GM21529 (cell line): ENCODE measurements around the gene TBC1D24.
"Not testable (repeated sequence)": the region's sequence is repeated elsewhere in the genome, so short reads cannot be mapped to it uniquely, and the experiment has no call there.

Source experiments
- ATAC-seq: cut with Tn5 transposase; IDR thresholded peaks from one replicate; pipeline ENCODE4 v1.9.1; 2021; ENCODE audit not compliant: unreplicated experiment

The TBC1D24 gene

GRCh38 chr16:2529961-2530628 lies 55.2 kb downstream of the TBC1D24 start:
- no peak for ATAC-seq

DNA sequence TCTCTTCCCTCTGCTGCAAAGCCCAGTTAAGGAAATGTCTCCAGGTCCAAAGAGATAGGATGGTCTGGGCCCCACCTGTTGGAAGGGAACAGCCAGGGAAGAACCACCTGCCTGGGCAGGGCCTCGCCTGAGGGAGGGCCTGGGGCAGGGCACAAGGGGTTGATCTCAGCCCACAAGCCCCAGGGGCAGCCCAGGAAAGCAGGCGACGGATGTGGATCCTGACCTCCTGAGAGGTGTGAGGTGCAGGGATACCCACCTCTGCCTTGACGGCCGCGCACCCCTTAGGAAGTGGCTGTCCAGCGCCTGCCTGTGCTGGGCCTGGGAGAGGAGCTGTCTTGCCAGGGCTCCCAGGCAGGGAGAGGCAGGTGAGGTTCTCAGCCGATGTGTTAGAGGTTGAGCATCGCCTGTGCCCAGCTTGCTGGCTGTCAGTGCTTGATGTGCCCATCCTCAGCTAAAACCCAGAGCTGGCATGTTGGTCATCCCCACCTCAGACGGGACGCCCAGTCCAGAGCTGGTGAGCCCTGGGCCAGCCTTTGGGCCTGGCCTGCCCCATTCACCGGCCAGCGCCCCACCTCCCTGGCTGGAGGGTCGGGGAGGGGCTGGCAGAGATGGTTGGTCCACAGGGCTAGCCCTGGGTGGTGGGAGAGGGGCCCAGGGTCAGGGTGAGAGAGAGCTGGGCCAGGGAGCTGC lies 55.8 kb downstream of the TBC1D24 start:
- no peak for ATAC-seq

GRCh38 chr16:2531371-2531695 lies 56.4 kb downstream of the TBC1D24 start, which contains the start of gene CEMP1:
Gene CEMP1 (minus strand): TSS chr16:2531408. CDS start chr16:2531073, 335 bp downstream.
- ATAC-seq, result no peak

DNA sequence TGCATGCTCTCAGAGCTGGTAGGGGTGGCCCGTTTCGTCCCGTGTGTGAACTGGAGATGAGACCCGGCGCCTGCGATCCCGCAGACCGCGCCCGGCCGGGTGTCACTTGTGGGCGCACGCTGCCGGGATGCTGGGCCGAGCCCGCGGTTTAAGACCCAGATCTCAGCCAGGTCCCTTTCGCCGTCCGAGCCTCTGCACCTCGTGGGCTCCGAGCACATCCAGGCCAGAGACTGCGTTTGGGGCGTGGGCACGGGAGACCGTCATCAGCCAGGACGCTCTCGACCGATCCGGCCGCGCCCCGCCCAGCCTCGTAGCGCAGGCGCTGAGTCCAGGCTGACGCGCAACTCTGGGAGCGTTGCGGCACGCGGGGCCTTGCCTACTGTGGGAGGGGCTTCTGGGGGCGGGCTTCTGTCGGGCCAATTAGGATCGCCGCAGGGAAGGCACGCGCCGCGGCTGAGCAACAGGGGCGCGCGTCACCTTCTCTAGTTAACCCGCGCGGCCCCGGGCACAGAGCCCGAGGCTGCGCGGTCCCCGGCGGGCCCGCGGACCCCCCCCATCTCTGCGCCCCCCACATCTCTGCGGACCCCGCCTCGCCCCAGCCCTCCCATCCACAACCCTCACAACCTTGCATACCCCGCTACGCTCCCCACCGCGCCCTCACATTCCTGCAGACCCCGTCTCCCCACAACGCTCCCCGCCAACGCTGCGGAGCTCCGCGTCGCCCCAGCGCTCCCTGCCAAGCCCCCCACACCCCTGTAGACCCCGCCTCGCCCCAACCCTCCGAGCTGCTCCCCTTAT lies 57.0 kb downstream of the TBC1D24 start:
- ATAC-seq, result peak; percentile 80

DNA sequence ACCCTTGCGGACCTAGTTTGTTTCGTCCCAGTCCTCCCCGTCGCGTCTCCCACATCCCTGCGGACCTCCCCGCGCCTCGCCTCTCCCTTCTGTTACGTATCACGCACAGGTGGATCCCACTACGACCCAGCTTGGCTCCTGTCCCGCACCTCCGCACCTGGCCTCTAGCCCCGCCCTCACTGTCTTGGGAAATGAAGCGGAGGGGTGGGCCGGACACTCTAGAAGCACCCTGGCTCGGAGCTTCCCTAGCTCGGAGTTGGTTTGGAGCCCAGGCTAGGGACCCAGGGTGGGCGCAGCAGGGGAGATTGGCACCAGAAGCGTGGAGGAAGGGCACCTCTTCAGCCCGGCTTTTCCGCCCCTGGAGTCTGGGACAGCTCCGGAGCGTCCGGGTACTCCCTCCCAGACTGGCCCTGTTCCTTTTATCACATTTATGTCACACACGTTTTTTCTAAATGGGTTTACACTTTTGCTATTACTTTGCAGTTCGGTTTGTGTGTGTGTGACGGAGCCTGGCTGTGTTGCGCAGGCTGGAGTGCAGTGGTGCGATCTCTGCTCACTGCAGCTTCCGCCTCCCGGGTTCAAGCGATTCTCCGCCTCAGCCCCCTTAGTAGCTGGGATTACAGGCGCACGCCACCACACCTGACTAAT lies 57.7 kb downstream of the TBC1D24 start:
- no peak for ATAC-seq

DNA sequence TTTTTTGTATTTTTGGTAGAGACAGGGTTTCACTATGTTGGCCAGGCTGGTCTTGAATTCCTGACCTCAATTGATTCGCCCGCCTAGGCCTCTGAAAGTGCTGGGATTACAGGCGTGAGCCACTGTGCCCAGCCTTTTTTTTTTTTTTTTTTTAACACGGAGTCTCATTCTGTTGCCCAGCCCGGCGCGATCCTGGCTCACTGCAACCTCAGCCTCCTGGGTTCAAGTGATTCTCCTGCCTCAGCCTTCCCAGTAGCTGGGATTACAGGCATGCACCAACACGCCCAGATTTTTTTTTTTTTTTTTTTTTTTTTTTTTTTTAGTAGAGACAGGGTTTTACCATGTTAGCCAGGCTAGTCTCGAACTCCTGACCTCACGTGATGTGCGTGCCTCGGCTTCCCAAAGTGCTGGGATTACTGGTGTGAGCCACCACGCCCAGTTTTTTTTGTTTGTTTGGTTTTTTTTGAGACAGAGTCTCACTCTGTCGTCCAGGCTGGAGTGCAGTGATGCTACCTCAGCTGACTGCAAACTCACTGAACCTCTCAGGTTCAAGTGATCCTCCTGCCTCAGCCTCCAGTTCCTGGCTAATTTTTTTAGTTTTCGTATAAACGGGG lies 58.3 kb downstream of the TBC1D24 start:
- ATAC-seq, result not testable (repeated sequence)

GRCh38 chr16:2533912-2534311 lies 59.0 kb downstream of the TBC1D24 start:
- ATAC-seq, result no peak

DNA sequence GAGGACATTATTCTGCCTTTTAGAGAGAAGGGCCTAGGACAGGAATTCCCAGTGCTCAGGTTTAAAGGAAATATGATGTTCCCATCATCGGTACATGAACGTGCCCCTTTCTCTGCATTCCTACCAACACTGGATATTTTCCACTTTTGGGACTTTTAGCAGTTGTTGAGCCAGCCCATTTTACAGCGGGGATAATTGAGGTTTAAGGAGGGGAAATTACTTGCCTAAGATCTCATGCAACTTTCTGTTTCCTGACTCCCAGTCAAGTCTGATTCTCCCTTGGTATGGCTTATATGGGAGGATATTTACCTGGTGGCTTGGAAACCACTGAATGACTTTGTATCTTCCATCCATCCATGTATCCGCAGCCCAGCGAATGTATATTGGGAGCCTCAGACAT lies 59.4 kb downstream of the TBC1D24 start:
- ATAC-seq, result not testable (repeated sequence)

- no peak for ATAC-seq
Observed at GRCh38 chr16:2535625-2536013, 60.7 kb downstream of the TBC1D24 start.

DNA sequence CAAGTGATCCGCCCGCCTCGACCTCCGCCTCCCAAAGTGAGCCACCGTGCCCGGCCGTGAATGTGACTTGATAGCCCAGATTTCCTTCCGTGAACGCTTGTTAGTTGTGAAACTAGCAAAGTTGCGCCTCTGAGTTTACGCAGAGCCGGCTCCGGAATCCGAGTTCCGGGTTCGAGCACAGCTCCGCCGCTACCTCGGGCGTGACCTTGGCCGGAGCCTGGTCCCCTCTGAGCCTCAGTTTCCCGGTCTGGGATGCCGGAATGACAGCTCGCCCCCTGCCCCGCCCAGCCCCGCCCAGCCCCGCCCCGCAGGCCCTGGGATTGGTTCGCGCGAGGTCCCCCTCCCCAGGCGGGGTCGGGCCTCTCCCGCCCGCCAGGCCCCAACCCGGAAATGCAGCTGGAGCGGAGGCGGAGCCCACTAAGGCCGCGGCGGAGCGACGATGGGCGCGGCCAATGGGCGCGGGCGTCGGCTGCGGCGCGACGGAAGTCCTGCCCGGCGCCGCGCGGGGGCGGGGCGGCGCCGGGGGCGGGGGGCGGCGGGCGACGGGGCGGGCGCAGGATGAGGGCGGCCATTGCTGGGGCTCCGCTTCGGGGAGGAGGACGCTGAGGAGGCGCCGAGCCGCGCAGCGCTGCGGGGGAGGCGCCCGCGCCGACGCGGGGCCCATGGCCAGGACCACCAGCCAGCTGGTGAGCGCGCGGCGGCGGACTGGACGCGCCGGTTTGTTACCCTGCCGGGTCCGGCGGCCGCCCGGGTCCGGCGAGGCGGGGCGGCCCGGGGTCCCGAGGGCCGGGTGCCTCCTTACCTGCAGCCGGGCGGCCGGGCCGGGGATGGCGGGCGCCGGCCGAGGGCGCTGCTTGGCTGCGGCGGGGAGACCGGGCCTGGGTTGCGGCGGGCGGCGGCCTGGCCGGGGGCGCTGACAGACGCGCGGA lies 62.8 kb downstream of the TBC1D24 start, which contains the start of gene PDPK1:
Gene PDPK1 (plus strand): TSS at position 571 of the 929 bp plus-strand sequence. CDS start 92 bp downstream, at position 663.
- ATAC-seq, result peak; percentile 80

DNA sequence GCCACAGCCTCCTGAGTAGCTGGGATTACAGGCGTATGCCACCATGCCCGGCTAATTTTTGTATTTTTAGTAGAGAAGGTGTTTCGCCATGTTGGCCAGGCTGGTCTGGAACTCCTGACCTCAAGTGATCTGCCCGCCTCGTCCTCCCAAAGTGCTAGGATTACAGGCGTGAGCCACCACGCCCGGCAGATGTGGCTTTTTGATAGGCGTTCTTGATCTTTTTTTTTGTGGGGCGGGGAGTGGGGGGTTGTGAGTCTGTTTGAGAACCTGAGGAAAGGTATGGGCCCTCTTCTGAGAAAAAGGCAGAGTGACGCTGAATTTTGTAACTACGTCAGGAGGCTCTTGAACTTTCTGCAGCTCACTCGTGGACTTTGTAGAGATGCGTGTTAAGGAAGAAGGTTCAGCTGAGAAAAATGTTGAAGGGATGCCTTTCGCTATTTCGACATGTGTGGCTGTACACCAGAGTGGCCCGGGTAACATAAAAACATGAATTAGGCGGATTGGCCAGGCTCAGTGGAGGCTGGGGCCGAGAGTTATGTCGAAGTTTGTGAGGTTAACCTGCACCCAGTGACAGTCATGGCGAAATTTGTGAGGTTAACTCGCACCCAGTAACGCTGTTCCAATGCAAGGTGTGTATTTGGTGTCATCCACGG lies 64.4 kb downstream of the TBC1D24 start:
- not testable (repeated sequence) for ATAC-seq

DNA sequence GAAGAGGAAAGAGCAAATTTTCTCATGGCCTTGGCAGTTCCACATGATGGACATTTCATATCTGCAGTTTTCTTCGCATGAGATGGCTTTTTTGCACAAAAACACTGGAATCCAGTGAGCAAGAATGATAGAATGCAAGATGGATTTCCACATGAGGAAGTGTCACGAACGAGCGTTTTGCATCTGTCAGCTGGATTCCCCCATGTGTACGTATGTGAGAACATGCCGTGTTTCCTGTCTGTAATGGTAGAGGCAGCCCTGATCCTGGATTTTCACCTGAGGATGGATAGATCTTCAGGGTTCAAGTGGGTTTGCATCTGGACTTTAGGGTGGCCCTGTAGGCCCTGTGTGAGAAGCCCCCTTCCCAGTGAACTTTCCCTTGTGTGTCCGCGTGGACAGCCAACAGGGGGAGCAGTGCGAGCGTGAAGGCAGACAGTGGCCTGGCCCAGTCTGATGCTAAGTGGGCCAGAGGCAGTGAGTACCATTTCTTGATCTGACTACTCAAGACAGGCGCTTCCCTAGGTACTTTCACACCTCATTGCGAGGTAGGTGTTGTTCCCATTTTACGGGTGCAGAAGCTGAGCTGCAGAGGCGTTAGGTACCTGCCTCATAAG lies 65.0 kb downstream of the TBC1D24 start:
- not testable (repeated sequence) for ATAC-seq

- not testable (repeated sequence) for ATAC-seq
Observed at GRCh38 chr16:2540912-2541311, 66.0 kb downstream of the TBC1D24 start.

DNA sequence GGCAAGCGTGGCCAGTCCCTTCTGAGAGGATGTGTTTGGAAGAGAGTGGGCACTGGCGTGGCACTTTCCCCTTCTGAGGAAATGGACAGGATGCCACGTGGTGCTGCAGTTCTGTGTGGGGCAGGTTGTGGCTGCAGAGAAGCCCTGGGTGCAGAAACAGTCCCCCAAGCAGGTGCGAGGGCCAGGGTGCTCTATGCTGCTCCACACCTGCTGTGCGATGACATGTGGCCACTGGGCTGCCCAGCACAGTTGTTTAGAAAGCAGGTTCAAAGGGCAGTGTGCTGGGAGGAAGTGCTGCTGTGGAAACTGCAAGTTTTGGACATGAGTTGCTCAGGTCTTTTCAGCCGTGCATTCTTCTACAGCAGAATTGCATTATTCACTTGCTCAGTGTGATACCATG lies 66.5 kb downstream of the TBC1D24 start:
- not testable (repeated sequence) for ATAC-seq

- not testable (repeated sequence) for ATAC-seq
Observed at GRCh38 chr16:2543771-2544170, 68.8 kb downstream of the TBC1D24 start.

GRCh38 chr16:2550283-2550878 lies 75.5 kb downstream of the TBC1D24 start:
- ATAC-seq, result not testable (repeated sequence)

DNA sequence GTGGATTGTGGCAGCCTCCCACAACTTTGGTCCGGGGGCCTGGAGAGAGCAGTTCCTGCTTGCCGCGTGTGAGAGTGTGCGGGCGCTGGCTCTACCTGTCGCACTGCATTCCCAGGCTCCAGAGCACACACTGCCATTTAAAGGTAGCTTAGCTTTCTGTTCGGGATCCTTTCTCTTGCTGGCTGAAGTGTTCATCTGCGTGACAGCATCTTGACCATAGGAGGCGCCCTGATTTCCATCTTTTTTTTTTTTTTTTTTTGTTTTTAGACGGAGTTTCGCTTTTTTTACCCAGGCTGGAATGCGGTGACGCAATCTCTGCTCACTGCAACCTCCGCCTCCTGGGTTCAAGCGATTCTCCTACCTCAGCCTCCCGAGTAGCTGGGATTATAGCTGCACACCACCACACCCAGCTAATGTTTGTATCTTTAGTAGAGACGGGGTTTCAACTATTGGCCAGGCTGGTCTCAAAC lies 76.5 kb downstream of the TBC1D24 start:
- ATAC-seq, result not testable (repeated sequence)
